Adrenal gland (tissue), 12 donors: ENCODE measurements around the gene OBSL1. TPM values are rescaled to one million over a fixed set of nuclear protein-coding genes. Genes with fewer than 3 reads are reported as not detected.

Experiments used
- DNase-seq, 7 donors: peaks; one replicate each; pipeline ENCODE4 v3.0.0-alpha.2; 2019 to 2020
- H3K27ac ChIP-seq, 5 donors: fragments of 200-600 bp; sonication (generic) in 4 of 5; 1 replicate in 3 of 5; 2 replicates in 2 of 5; pipeline versions ENCODE4 v1.5.1 to v1.8.0; 2016 to 2020; ENCODE audit warnings: mild to moderate bottlenecking in 1 of 5
- H3K27me3 ChIP-seq: fragments of 200-600 bp; 2 replicates; pipeline ENCODE4 v1.8.0; 2021
- H3K36me3 ChIP-seq, 2 donors: fragments of 200-600 bp; replicated peaks in 1 of 2; 1 replicate in 1 of 2; 2 replicates in 1 of 2; pipeline versions ENCODE4 v1.5.1 to v1.8.0; 2018 to 2022
- H3K4me1 ChIP-seq, 2 donors: fragments of 200-600 bp; replicated peaks in 1 of 2; 1 replicate in 1 of 2; 2 replicates in 1 of 2; pipeline versions ENCODE4 v1.5.1 to v1.8.0; 2018 to 2021
- H3K4me3 ChIP-seq, 4 donors: fragments of 200-600 bp; sonication (generic) in 3 of 4; one replicate each; pipeline ENCODE4 v1.5.1; 2016 to 2018
- H3K9me3 ChIP-seq, 3 donors: fragments of 200-600 bp; sonication (generic) in 1 of 3; replicated peaks in 1 of 3; 1 replicate in 2 of 3; 2 replicates in 1 of 3; pipeline versions ENCODE4 v1.5.1 to v1.8.0; 2016 to 2021
- POLR2A ChIP-seq, 2 donors: fragments of 450-650 bp; IDR thresholded peaks; one replicate each; pipeline ENCODE4 v1.6.1; 2017; ENCODE audit warnings: antibody characterized with exemption in 2 of 2, mild to moderate bottlenecking in 2 of 2, moderate library complexity in 1 of 2
- WGBS, 4 donors: extraction: QIAGEN DNeasy Blood & Tissue Kit in 2 of 4; methylation state at CpG; one replicate each; pipeline versions ENCODE4 v1.1.5 to v1.1.7; 2013 to 2017; 5-methylcytosine and 5-hydroxymethylcytosine counted together
- intact Hi-C, 2 donors: fragments of 100-400 bp; cut with DNase I; formaldehyde crosslinking; loops; one replicate each; pipeline versions ENCODE4 v1.14.1 to v1.15.0; 2022 to 2023
- polyA plus RNA-seq, 3 donors: library from polyadenylated mRNA; stranded (reverse); fragments of 200-250 nt in 2 of 3; fragments of 350-450 nt in 1 of 3; fragmentation: Illumina TruSeq in 1 of 3; extraction: RNeasy Lipid Tissue Mini Kit (QIAGEN cat#74804) in 1 of 3; gene quantifications; one replicate each; pipeline ENCODE4 v1.2.3, GENCODE V29; 2013 to 2014
- total RNA-seq, 9 donors: library from RNA; depleted of rRNA in 4 of 9; stranded (reverse); fragments of >200 nt in 4 of 9; fragments of 120-200 nt in 1 of 9; fragmentation: NEBNext Ultra II Directional in 1 of 9; extraction: Animal tissue kit (Norgen Biotek cat#: 25700) in 1 of 9; gene quantifications; one replicate each; pipeline versions ENCODE4 v1.1.0 to v1.2.4, GENCODE V29; 2013 to 2023
- TF ChIP-seq, protein P1 (sequence below), 6 experiments: fragments of 450-650 bp in 4 of 6; fragments of 200-600 bp in 2 of 6; sonication (generic) in 1 of 6; IDR thresholded peaks; 1 replicate in 5 of 6; 2 replicates in 1 of 6; pipeline versions ENCODE4 v1.5.1 to v1.8.0; 2016 to 2021; ENCODE audit warnings: antibody characterized with exemption in 6 of 6, mild to moderate bottlenecking in 2 of 6, moderate library complexity in 1 of 6
- donor health status: healthy with polysubstance abuse.
- donor health status: Bipolar disorder and iron deficiency.
- donor health status: DM: yes; HTN: yes; CAD: no.
- donor health status: DM: no; HTN: no; CAD: no.
- donor health status: DM: no; HTN: no; CAD: no.
- donor health status: DM: yes; HTN: yes; CAD: no.

Gene OBSL1
- total and polyA plus RNA-seq, 12 donors = 63.9 to 427 (median 181) TPM

DNA sequence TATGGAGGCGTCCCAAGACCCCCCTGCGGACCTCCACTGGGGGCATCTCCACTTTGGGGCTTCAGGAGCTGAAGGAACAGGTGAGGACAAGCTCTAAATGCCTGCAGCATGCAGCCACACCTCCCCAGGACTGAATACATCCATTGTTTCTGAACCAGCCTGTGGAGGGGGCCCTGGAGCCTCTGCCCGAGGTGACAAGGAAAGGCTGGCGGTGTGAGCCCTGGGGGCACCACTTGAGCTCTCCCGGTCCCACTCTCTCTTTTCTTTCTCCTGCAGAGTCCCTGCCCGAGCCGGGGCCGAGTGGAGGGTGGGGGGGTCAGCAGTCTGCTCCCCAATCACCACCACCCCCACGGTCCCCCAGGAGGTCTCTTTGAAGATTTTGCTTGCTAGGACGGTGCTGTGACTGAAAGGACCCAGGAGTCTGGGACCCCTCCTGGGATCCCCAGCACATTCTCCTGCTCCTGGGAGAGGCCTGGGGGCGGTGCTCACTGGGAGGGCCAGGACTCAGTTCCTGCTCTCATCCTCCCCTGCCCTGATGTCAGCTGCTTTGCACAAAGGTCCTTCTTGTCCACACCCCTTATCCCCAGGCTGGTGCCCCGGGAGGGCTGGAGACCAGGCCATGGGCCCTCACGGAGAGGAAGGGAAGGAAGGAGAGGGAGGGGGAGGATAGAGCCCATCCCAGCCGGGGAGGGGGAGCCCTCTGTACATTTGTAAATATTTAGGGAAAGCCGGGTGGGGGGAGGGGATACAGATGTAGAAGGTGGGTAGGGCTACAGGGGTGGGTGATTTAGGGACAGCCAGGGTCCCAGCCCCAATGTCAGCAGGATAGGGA is 33.5 kb downstream of the OBSL1 start:
- H3K27ac ChIP-seq = no peak overlapping the region
- H3K4me1 ChIP-seq = peaks cover 8 to 16% of the 10 kb centered on the region in 2 donors
- 60 to 64% (median 63%) methylated on average over 5 to 14 of the region's 15 CpGs for WGBS, 4 donors
- H3K9me3 ChIP-seq = no peaks in the 10 kb centered on the region
- DNase-seq = no peak
- H3K36me3 ChIP-seq = peaks cover 0 to 25% of the 10 kb centered on the region in 2 donors
- H3K4me3 ChIP-seq = no peak overlapping the region
- intact Hi-C loops = loop anchor here in 1 of 2 donors (5.0 kb wide), 1 partner anchor 76 kb away; no protein-coding TSS in a partner anchor
- no peak for TF ChIP-seq POLR2A (IDR thresholded peaks at IDR 0.05)
- TF ChIP-seq, protein P1, sequence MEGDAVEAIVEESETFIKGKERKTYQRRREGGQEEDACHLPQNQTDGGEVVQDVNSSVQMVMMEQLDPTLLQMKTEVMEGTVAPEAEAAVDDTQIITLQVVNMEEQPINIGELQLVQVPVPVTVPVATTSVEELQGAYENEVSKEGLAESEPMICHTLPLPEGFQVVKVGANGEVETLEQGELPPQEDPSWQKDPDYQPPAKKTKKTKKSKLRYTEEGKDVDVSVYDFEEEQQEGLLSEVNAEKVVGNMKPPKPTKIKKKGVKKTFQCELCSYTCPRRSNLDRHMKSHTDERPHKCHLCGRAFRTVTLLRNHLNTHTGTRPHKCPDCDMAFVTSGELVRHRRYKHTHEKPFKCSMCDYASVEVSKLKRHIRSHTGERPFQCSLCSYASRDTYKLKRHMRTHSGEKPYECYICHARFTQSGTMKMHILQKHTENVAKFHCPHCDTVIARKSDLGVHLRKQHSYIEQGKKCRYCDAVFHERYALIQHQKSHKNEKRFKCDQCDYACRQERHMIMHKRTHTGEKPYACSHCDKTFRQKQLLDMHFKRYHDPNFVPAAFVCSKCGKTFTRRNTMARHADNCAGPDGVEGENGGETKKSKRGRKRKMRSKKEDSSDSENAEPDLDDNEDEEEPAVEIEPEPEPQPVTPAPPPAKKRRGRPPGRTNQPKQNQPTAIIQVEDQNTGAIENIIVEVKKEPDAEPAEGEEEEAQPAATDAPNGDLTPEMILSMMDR (IDR thresholded peaks at IDR 0.05) = no peak
- H3K27me3 ChIP-seq = no peaks in the 10 kb centered on the region

DNA sequence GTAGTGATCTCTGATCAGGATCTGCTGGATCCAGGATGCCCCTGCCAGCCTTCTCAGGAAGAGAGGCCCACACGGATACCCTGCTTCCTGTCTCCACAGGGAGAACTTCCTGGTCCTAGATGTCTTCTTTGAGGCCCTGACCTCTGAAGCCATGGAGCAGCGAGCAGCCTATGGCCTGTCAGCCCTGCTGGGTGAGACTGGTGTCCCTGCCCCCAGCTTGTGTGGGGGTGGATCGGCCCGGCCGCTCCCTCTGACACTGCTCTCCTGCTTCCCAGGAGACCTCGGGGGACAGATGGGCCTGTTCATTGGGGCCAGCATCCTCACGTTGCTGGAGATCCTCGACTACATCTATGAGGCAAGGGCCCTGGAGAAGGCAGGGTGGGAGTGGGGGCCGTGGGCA is 34.4 kb downstream of the OBSL1 start:
- peaks cover 0 to 7% of the 10 kb centered on the region in 2 donors for H3K4me1 ChIP-seq
- H3K9me3 ChIP-seq = no peaks in the 10 kb centered on the region
- H3K27ac ChIP-seq = no peak overlapping the region
- H3K36me3 ChIP-seq = peaks cover 0 to 25% of the 10 kb centered on the region in 2 donors
- intact Hi-C loops = loop anchor here in 1 of 2 donors (5.0 kb wide), 1 partner anchor 75 kb away; no protein-coding TSS in a partner anchor
- no peak for TF ChIP-seq POLR2A (IDR thresholded peaks at IDR 0.05)
- TF ChIP-seq, protein P1 (IDR thresholded peaks at IDR 0.05) = no peak
- WGBS, 4 donors = 49 to 67% (median 56%) methylated on average over 6 to 9 of the region's 9 CpGs; no CpG with 5 or more reads in 1 of the 4 donors
- no peaks in the 10 kb centered on the region for H3K27me3 ChIP-seq
- DNase-seq = no peak
- no peak overlapping the region for H3K4me3 ChIP-seq

DNA sequence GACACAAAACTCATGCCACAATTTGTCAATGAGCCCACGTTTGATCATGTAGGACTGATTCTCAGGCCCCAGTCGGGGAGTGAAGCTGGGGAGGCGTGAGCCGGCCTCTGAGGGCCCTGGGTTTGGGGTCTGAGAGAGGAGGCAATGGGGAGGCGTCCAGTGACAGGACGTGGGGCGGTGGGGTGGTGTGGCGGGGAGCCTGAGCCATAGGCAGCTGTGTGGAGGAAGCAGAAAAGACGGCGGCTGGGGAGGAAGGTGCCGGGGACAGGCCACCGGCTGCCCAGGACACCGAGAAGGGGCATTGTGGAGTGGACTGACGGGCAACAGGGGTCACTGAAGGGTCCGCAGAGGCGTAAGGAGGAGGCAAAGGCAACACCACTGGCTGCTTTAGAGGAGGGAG is 34.9 kb downstream of the OBSL1 start:
- intact Hi-C loops = loop anchor here in 1 of 2 donors (5.0 kb wide), 1 partner anchor 74 kb away; no protein-coding TSS in a partner anchor
- Histone ChIP-seq H3K4me3 (no peak overlapping the region), H3K4me1 (peaks cover 0 to 2% of the 10 kb centered on the region in 2 donors), H3K27ac (no peak overlapping the region), H3K27me3 (no peaks in the 10 kb centered on the region), H3K36me3 (peaks cover 0 to 25% of the 10 kb centered on the region in 2 donors), H3K9me3 (no peaks in the 10 kb centered on the region)
- TF ChIP-seq POLR2A (IDR thresholded peaks at IDR 0.05) = no peak
- TF ChIP-seq, protein P1 (IDR thresholded peaks at IDR 0.05) = no peak
- 75 to 83% (median 77%) methylated on average over 15 to 16 of the region's 16 CpGs for WGBS, 4 donors
- DNase-seq = no peak

DNA sequence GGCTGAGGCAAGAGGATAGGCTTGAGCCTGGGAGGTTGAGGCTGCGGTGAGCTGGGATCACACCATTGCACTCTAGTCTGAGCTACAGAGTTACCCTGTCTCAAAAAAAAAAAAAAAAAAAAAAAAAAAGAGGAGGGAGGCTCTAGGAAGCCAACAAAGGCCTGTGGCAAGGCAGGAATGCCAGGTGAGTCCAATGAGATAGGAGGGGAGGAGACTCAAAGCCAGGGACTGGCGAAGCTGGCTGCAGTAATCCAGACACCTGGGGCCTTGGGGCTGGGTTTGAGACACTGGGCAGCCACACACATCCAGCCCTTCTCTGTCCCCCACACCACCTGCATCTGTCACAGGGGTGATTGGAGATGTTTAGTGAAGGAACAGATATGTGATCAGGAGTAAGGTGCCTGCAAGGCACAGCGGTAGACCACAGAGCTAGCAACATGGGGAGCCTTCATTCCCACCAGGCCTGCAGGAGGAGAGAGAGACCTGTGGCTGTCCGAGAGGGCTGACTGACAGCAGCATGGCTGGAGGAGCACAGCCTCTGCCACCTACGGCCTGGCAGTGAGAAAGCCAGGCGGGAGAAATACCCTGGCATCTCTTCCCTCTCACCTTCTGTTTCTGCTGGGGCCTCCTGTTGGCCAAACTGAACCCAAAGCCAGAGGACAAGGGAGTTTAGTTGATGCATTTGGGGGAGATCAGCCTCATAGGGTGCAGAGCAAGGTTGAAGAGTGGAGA is 37.2 kb downstream of the OBSL1 start:
- Histone ChIP-seq H3K27ac (no peak overlapping the region), H3K4me1 (no peaks in the 10 kb centered on the region), H3K36me3 (peaks cover 0 to 4% of the 10 kb centered on the region in 2 donors), H3K27me3 (peaks cover 3% of the 10 kb centered on the region), H3K9me3 (no peaks in the 10 kb centered on the region), H3K4me3 (no peak overlapping the region)
- intact Hi-C loops = loop anchor here in 1 of 2 donors (2.0 to 5.0 kb wide), 2 partner anchors 61 to 77 kb away; no protein-coding TSS in a partner anchor
- TF ChIP-seq, protein P1 (IDR thresholded peaks at IDR 0.05) = no peak
- no peak for TF ChIP-seq POLR2A (IDR thresholded peaks at IDR 0.05)
- 84 to 96% (median 91%) methylated on average over 6 of the region's 6 CpGs for WGBS, 4 donors
- no peak for DNase-seq
